Panc1 (cell line): Measurements from ENCODE around the gene KRT85. TPM values are rescaled to one million over a fixed set of nuclear protein-coding genes. Genes with fewer than 3 reads are reported as not detected.

Experiments
- ATAC-seq: fragments of 200-7000 bp; cut with Tn5 transposase; 2 replicates; pipeline ENCODE4 v1.9.1; 2020; ENCODE audit warnings: mild to moderate bottlenecking, moderate library complexity
- BruUV-seq: library from RNA; stranded (reverse); fragments of 400-500 nt; replicated peaks from 2 replicates; lab custom pipeline; 2021; lab: Mats Ljungman, UMichigan
- CTCF ChIA-PET: fragments of 300-600 bp; sonication (Branson Sonifier 250); formaldehyde crosslinking; loops from one replicate; lab custom pipeline; 2022; ENCODE audit warnings: antibody characterized with exemption; lab: Charles Lee
- POLR2A ChIA-PET: fragments of 300-600 bp; sonication (Branson Sonifier 250); formaldehyde crosslinking; loops from one replicate; lab custom pipeline; 2022; ENCODE audit warnings: antibody characterized with exemption; lab: Charles Lee
- DNase-seq: peaks from one replicate; pipeline ENCODE4 v3.0.0-alpha.2; 2010; ENCODE audit warnings: low read depth, low spot score
- H3K27ac ChIP-seq: 2 replicates; pipeline ENCODE4 v1.5.1; 2011; ENCODE audit warnings: mild to moderate bottlenecking, low read length, inconsistent platforms
- H3K27me3 ChIP-seq: fragments of 200-500 bp; sonication (Bioruptor generic); 2 replicates; pipeline ENCODE4 v1.6.0; 2014; ENCODE audit warnings: low read length, inconsistent platforms; ENCODE audit not compliant: control insufficient read depth, insufficient read depth
- H3K36me3 ChIP-seq: fragments of 200-500 bp; sonication (Bioruptor generic); 2 replicates; pipeline ENCODE4 v1.5.1; 2014; ENCODE audit warnings: inconsistent platforms, mild to moderate bottlenecking, low read length, moderate library complexity; ENCODE audit not compliant: control insufficient read depth, insufficient read depth
- H3K4me1 ChIP-seq: 2 replicates; pipeline ENCODE4 v1.5.1; 2011; ENCODE audit warnings: inconsistent platforms, mild to moderate bottlenecking, low read length, moderate library complexity; ENCODE audit not compliant: control insufficient read depth, insufficient read depth
- H3K4me3 ChIP-seq, 2 experiments: 2 replicates each; pipeline ENCODE4 v1.5.1; 2011 to 2012; ENCODE audit warnings: low read depth in 2 of 2, low read length in 2 of 2, mild to moderate bottlenecking in 2 of 2, inconsistent platforms in 1 of 2, moderate library complexity in 1 of 2
- H3K9me3 ChIP-seq: fragments of 200-500 bp; sonication (Bioruptor generic); 2 replicates; pipeline ENCODE4 v1.5.1; 2014; ENCODE audit warnings: low read depth, mild to moderate bottlenecking, inconsistent platforms, low read length, moderate library complexity; ENCODE audit not compliant: control insufficient read depth, insufficient read depth
- POLR2AphosphoS5 ChIP-seq: IDR thresholded peaks from 2 replicates; pipeline ENCODE4 v1.6.1; 2012; ENCODE audit warnings: mild to moderate bottlenecking, low read depth, low read length, moderate library complexity
- SIN3A ChIP-seq: IDR thresholded peaks from 2 replicates; pipeline ENCODE4 v1.6.1; 2012; ENCODE audit warnings: low read depth, mild to moderate bottlenecking, low read length, moderate library complexity, borderline replicate concordance; ENCODE audit not compliant: insufficient read depth
- TCF7L2 ChIP-seq: IDR thresholded peaks from 2 replicates; pipeline ENCODE4 v1.6.1; 2011; ENCODE audit warnings: mild to moderate bottlenecking, low read depth, low read length, inconsistent platforms
- in situ Hi-C: cut with HindIII; loops from 2 replicates; pipeline ENCODE4 v1.10.0; 2016; ENCODE audit warnings: low sequenced_read_pairs, low pct_unique_long_range_greater_than_20kb
- intact Hi-C: fragments of 100-400 bp; cut with micrococcal nuclease; formaldehyde crosslinking; loops from one replicate; pipeline ENCODE4 v1.10.0; 2022; ENCODE audit not compliant: unreplicated experiment
- total RNA-seq: library from RNA; stranded (reverse); gene quantifications from one replicate; pipeline ENCODE4 v1.2.1, GENCODE V29; 2021; ENCODE audit not compliant: unreplicated experiment
- TF ChIP-seq, protein P1 (sequence below), 2 experiments: IDR thresholded peaks; 2 replicates each; pipeline ENCODE4 v1.6.1; 2011 to 2012; ENCODE audit warnings: low read depth in 2 of 2, control low read depth in 1 of 2, low read length in 1 of 2, mild to moderate bottlenecking in 1 of 2, moderate library complexity in 1 of 2; ENCODE audit not compliant: insufficient read depth in 1 of 2
- TF ChIP-seq, protein P2 (sequence below): fragments of 450-650 bp; IDR thresholded peaks from 2 replicates; pipeline ENCODE4 v1.5.1; 2017; ENCODE audit warnings: mild to moderate bottlenecking

The KRT85 gene
- total RNA-seq, 1 experiment from 2014 or later, result not detected

DNA sequence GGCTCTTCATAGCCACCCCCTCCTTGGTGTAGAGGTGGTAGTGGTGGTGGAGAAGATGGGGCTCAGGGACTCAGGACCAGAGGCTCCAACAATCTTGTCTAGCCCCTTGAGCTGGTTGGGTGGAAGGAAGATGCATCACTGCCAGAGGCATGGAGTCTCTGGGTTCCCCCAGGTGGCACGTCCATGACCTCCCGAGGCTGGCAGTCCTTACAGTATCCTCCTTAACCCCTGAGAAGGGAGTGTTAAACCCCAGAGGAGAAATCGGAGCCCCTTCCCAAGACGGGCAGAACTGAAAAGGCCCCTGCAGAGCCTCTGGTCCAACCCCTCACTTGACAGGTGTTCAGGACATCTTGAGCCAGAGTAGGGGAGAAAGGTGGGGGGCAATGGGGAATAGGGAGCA lies 55.2 kb downstream of the KRT85 start:
- DNase-seq, result no peak
- H3K27ac ChIP-seq, result 0 out of 2 replicates have a peak overlapping the region, but pooled peaks have one; percentile 12
- H3K4me3 ChIP-seq, result no peak overlapping the region
- no peak for TF ChIP-seq SIN3A
- TF ChIP-seq, protein P1, sequence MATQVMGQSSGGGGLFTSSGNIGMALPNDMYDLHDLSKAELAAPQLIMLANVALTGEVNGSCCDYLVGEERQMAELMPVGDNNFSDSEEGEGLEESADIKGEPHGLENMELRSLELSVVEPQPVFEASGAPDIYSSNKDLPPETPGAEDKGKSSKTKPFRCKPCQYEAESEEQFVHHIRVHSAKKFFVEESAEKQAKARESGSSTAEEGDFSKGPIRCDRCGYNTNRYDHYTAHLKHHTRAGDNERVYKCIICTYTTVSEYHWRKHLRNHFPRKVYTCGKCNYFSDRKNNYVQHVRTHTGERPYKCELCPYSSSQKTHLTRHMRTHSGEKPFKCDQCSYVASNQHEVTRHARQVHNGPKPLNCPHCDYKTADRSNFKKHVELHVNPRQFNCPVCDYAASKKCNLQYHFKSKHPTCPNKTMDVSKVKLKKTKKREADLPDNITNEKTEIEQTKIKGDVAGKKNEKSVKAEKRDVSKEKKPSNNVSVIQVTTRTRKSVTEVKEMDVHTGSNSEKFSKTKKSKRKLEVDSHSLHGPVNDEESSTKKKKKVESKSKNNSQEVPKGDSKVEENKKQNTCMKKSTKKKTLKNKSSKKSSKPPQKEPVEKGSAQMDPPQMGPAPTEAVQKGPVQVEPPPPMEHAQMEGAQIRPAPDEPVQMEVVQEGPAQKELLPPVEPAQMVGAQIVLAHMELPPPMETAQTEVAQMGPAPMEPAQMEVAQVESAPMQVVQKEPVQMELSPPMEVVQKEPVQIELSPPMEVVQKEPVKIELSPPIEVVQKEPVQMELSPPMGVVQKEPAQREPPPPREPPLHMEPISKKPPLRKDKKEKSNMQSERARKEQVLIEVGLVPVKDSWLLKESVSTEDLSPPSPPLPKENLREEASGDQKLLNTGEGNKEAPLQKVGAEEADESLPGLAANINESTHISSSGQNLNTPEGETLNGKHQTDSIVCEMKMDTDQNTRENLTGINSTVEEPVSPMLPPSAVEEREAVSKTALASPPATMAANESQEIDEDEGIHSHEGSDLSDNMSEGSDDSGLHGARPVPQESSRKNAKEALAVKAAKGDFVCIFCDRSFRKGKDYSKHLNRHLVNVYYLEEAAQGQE (IDR thresholded peaks at IDR 0.05; ENCODE audit: insufficient read depth in 1 of 2, low read depth in 2 of 2, low read length in 1 of 2), result no peak
- no peak for TF ChIP-seq POLR2AphosphoS5
- no peaks in the 10 kb centered on the region for H3K27me3 ChIP-seq
- H3K36me3 ChIP-seq, result no peaks in the 10 kb centered on the region
- ChIA-PET CTCF (interaction anchor here (1.4 to 1.7 kb wide), 2 partner anchors 16 to 33 kb away, joined by 6 read pairs; no protein-coding TSS in a partner anchor), POLR2A (interaction anchor here (1.1 kb wide), 1 partner anchor 71 kb away, joined by 3 read pairs; no protein-coding TSS in a partner anchor)
- intact Hi-C loops (no loop called here), in situ Hi-C loops (no loop called here)
- BruUV-seq, result no TSS peak
- peaks cover 10% of the 10 kb centered on the region for H3K4me1 ChIP-seq
- ATAC-seq, result no peak
- no peaks in the 10 kb centered on the region for H3K9me3 ChIP-seq

DNA sequence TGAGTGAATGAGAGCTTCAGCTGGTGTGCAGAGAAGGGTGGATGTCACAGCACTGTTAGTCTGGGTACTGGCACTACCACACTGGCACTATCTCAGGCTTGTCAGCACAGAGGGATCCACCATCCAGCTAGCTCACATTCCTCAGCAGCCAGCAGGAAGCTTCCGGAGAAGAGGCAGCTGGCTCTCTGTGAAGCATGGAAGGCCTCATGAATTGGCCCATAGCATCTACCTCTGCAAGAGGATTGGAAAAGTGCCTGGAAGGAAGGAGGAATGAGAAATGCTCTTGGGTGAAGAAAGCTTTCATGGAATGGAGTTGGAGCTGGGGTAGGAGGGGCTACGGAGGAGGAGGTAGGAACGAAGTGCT lies 56.0 kb downstream of the KRT85 start:
- DNase-seq (no peak), ATAC-seq (no peak)
- H3K4me1 ChIP-seq, result peaks cover 10% of the 10 kb centered on the region
- intact Hi-C loops, result no loop called here
- BruUV-seq, result no TSS peak
- no peaks in the 10 kb centered on the region for H3K27me3 ChIP-seq
- TF ChIP-seq, protein P1 (IDR thresholded peaks at IDR 0.05; ENCODE audit: insufficient read depth in 1 of 2, low read depth in 2 of 2, low read length in 1 of 2), result no peak
- TF ChIP-seq POLR2AphosphoS5 (no peak), SIN3A (no peak), TCF7L2 (no peak)
- TF ChIP-seq, protein P2, sequence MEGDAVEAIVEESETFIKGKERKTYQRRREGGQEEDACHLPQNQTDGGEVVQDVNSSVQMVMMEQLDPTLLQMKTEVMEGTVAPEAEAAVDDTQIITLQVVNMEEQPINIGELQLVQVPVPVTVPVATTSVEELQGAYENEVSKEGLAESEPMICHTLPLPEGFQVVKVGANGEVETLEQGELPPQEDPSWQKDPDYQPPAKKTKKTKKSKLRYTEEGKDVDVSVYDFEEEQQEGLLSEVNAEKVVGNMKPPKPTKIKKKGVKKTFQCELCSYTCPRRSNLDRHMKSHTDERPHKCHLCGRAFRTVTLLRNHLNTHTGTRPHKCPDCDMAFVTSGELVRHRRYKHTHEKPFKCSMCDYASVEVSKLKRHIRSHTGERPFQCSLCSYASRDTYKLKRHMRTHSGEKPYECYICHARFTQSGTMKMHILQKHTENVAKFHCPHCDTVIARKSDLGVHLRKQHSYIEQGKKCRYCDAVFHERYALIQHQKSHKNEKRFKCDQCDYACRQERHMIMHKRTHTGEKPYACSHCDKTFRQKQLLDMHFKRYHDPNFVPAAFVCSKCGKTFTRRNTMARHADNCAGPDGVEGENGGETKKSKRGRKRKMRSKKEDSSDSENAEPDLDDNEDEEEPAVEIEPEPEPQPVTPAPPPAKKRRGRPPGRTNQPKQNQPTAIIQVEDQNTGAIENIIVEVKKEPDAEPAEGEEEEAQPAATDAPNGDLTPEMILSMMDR, result no peak
- H3K4me3 ChIP-seq, result no peak overlapping the region
- CTCF ChIA-PET, result interaction anchor here (1.4 to 1.7 kb wide), 2 partner anchors 17 to 32 kb away, joined by 6 read pairs; no protein-coding TSS in a partner anchor
- no peaks in the 10 kb centered on the region for H3K9me3 ChIP-seq
- POLR2A ChIA-PET, result interaction anchor here (1.1 kb wide), 1 partner anchor 70 kb away, joined by 3 read pairs; no protein-coding TSS in a partner anchor
- H3K36me3 ChIP-seq, result no peaks in the 10 kb centered on the region
- in situ Hi-C loops, result no loop called here
- no peak overlapping the region for H3K27ac ChIP-seq
